ENCODE measurements around the gene OR4K17. TPM values are rescaled to one million over a fixed set of nuclear protein-coding genes. Genes with fewer than 3 reads are reported as not detected.
"Not testable (repeated sequence)": the region's sequence is repeated elsewhere in the genome, so short reads cannot be mapped to it uniquely, and the experiment has no call there.

Gene OR4K17, protein sequence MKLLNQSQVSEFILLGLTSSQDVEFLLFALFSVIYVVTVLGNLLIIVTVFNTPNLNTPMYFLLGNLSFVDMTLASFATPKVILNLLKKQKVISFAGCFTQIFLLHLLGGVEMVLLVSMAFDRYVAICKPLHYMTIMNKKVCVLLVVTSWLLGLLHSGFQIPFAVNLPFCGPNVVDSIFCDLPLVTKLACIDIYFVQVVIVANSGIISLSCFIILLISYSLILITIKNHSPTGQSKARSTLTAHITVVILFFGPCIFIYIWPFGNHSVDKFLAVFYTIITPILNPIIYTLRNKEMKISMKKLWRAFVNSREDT
- total RNA-seq (not detected), polyA plus RNA-seq (not detected)
- long read RNA-seq, donor 1: 0 reads
- long read RNA-seq, donor 2: 0 reads

DNA sequence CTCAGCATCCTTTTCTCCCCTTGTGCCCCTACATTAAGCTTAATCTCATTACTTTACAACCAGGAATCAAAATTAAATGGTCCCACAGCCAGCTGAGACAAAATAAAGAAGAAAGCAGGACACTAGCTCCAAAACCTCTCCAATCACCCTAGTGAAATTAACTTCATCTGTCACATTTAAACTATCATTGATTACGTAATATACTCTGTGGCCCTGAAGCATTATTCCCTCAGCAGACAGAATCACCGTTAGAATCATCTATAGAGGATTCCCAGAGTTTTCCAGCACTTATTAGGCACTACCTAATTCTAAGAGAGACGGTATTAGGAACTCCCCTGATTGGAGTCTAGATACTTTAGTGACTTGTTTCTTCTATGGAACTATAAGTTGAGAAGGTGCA, at the start of gene OR4K17:
OR4K17 (plus strand) TSS at position 302 of the 400 bp plus-strand sequence. CDS start 6,761 bp downstream, outside the sequence.
- Histone ChIP-seq H3K27me3 (ENCODE audit: control insufficient read depth in 1 of 2, insufficient read depth in 2 of 2, low read length in 1 of 2) (no peaks in the 10 kb centered on the region), H3K4me1 (ENCODE audit: control insufficient read depth in 1 of 2, insufficient read depth in 2 of 2, low read length in 2 of 2) (no peaks in the 10 kb centered on the region), H3K27ac (ENCODE audit: low read depth in 1 of 2, low read length in 2 of 2) (no peak within 1 kb of the TSS), H3K36me3 (ENCODE audit: control insufficient read depth in 1 of 2, insufficient read depth in 2 of 2, low read length in 1 of 2) (no peaks in the 10 kb centered on the region), H3K9me3 (ENCODE audit: control insufficient read depth, low read length) (no peaks in the 10 kb centered on the region), H3K4me3 (ENCODE audit: low read length in 2 of 2) (no peak within 1 kb of the TSS)
- no peak for ATAC-seq (ENCODE audit: low FRiP score)
- WGBS, 2 donors: 43 to 53% methylated on average over 3 of the region's 3 CpGs
- intact Hi-C loops (cut with DNase I): no loop called here
- DNase-seq: no peak

DNA sequence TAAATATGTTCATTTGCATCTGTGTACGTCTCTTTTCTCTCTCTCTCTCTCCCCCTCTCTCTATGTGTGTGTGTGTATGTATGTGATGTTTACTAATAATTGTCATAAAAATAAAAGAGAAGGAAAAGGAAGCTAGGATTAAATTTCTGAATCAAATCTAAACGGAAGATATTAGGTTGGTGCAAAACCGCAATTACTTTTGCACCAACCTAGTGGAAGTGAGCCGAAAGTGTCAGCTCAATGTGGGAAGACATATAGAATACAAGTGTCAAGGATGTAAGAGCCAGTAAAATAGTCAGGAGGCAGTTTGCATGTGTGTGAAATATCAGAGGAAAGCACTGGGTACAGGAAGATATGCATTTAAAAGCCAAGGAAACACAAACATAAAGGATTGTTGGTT, 18.5 kb upstream of the OR4K17 start:
- Histone ChIP-seq H3K27ac (ENCODE audit: low read depth in 1 of 2, low read length in 2 of 2) (no peak overlapping the region), H3K4me1 (ENCODE audit: control insufficient read depth in 1 of 2, insufficient read depth in 2 of 2, low read length in 2 of 2) (no peaks in the 10 kb centered on the region), H3K36me3 (ENCODE audit: control insufficient read depth in 1 of 2, insufficient read depth in 2 of 2, low read length in 1 of 2) (no peaks in the 10 kb centered on the region), H3K9me3 (ENCODE audit: control insufficient read depth, low read length) (no peaks in the 10 kb centered on the region), H3K27me3 (ENCODE audit: control insufficient read depth in 1 of 2, insufficient read depth in 2 of 2, low read length in 1 of 2) (no peaks in the 10 kb centered on the region), H3K4me3 (ENCODE audit: low read length in 2 of 2) (no peak overlapping the region)
- ATAC-seq (ENCODE audit: low FRiP score) (no peak), DNase-seq (no peak)
- 16 to 35% methylated on average over 4 of the region's 4 CpGs for whole genome bisulfite sequencing, 2 donors
- intact Hi-C loops (cut with DNase I): no loop called here

DNA sequence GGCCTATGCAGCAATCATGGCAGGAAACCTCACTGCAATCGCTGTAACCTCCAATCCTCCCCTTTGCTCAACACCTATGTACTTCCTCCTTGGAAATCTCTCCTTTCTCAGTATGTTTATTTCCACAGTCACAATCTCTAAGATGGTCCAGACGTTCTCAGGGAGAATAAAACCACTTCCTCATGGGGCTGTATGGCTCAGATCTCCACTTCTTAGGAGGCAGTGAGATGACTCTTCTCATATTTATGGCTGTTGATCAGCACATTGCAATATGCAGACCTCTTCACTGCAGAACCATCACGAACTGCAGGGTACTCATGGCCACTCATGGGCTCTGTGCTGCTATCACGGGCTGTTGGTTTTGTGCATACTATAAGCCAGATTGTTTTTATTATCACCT, 17.1 kb upstream of the OR4K17 start:
- Histone ChIP-seq H3K4me1 (ENCODE audit: control insufficient read depth in 1 of 2, insufficient read depth in 2 of 2, low read length in 2 of 2) (no peaks in the 10 kb centered on the region), H3K4me3 (ENCODE audit: low read length in 2 of 2) (no peak overlapping the region), H3K27me3 (ENCODE audit: control insufficient read depth in 1 of 2, insufficient read depth in 2 of 2, low read length in 1 of 2) (no peaks in the 10 kb centered on the region), H3K9me3 (ENCODE audit: control insufficient read depth, low read length) (no peaks in the 10 kb centered on the region), H3K27ac (ENCODE audit: low read depth in 1 of 2, low read length in 2 of 2) (no peak overlapping the region), H3K36me3 (ENCODE audit: control insufficient read depth in 1 of 2, insufficient read depth in 2 of 2, low read length in 1 of 2) (no peaks in the 10 kb centered on the region)
- 21 to 25% methylated on average over 4 of the region's 4 CpGs for WGBS, 2 donors
- ATAC-seq (ENCODE audit: low FRiP score): no peak
- intact Hi-C loops (cut with DNase I): no loop called here
- DNase-seq: no peak

DNA sequence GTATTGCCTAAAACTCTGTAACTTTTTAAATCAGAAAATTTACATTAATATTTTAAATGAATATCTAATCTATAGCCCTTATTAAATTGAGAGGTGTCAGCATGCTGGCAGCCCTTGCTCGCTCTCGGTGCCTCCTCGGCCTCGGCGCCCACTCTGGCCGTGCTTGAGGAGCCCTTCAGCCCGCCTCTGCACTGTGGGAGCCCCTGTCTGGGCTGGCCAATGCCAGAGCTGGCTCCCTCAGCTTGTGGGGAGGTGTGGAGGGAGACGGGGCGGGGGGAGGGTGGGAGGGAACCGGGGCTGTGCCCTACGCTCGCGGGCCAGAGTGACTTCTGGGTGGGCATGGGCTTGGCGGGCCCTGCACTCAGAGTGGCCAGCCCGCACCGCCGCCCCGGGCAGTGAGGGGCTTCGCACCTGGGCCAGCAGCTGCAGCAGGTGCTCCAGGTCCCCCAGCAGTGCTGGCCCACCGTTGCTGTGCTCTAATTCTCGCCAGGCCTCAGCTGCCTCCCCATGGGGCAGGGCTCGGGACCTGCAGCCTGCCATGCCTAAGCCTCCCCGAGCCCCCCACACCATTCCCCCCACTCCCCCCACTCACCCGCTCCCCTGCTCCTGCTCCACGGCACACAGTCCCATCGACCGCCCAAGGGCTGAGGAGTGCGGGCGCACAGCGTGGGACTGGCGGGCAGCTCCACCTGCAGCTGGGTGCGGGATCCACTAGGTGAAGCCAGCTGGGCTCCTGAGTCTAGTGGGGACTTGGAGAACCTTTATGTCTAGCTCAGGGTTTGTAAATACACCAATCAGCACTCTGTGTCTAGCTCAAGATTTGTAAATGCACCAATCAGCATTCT, 11.4 kb upstream of the OR4K17 start:
- ATAC-seq (ENCODE audit: low FRiP score); H3K9me3 ChIP-seq (ENCODE audit: control insufficient read depth, low read length); H3K27me3 ChIP-seq (ENCODE audit: control insufficient read depth in 1 of 2, insufficient read depth in 2 of 2, low read length in 1 of 2); H3K27ac ChIP-seq (ENCODE audit: low read depth in 1 of 2, low read length in 2 of 2); H3K4me3 ChIP-seq (ENCODE audit: low read length in 2 of 2); H3K36me3 ChIP-seq (ENCODE audit: control insufficient read depth in 1 of 2, insufficient read depth in 2 of 2, low read length in 1 of 2); H3K4me1 ChIP-seq (ENCODE audit: control insufficient read depth in 1 of 2, insufficient read depth in 2 of 2, low read length in 2 of 2); intact Hi-C loops (cut with DNase I): not testable (repeated sequence)
- peak in 1 of 2 donors; percentile 57 for DNase-seq
- 78 to 85% methylated on average over 23 to 32 of the region's 32 CpGs for WGBS, 2 donors

DNA sequence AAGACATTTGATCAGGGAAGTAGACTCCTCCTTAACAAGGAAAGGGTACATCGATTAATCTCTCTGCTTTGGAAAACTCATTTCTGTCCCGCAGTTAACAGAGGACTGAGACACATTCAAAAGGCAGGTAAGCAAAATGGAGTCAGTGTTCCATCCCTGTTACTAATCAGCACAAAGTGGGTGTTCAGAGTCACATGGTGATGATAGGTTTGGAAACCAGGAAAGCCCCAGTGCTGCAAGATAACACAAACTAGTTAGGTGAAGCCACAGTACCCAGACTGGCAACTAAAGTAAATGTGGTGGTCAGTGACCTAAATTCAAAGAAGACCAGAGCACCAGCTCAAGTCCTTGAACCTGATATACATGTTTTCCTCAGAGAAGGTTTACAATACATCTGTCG, 1.8 kb downstream of the OR4K17 start:
- Histone ChIP-seq H3K36me3 (ENCODE audit: control insufficient read depth in 1 of 2, insufficient read depth in 2 of 2, low read length in 1 of 2) (no peaks in the 10 kb centered on the region), H3K4me1 (ENCODE audit: control insufficient read depth in 1 of 2, insufficient read depth in 2 of 2, low read length in 2 of 2) (no peaks in the 10 kb centered on the region), H3K9me3 (ENCODE audit: control insufficient read depth, low read length) (no peaks in the 10 kb centered on the region), H3K4me3 (ENCODE audit: low read length in 2 of 2) (no peak overlapping the region), H3K27me3 (ENCODE audit: control insufficient read depth in 1 of 2, insufficient read depth in 2 of 2, low read length in 1 of 2) (no peaks in the 10 kb centered on the region), H3K27ac (ENCODE audit: low read depth in 1 of 2, low read length in 2 of 2) (no peak overlapping the region)
- intact Hi-C loops (cut with DNase I): no loop called here
- ATAC-seq (ENCODE audit: low FRiP score) (no peak), DNase-seq (no peak)
- 70 to 73% methylated on average over 3 of the region's 3 CpGs for WGBS, 2 donors

DNA sequence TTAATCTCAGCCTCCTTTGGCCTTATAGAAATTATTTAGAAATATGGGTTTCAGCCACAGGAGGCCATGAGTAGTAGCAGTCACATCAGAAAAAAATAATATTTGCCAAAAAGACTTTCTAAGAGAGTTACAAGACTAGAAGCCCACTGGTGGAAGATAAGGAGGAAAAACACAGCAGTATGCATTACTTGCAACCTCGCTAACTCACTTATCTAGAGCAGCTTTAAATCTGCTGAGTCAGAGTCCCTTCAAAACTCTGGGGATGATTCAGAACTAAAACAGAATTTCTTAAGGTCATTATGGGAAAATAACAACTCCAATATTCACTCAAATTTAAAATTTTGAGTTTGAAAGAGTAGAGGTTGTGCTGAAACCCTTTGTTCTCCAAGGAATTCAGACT, 6.2 kb downstream of the OR4K17 start:
- intact Hi-C loops (cut with DNase I): no loop called here
- Histone ChIP-seq H3K27me3 (ENCODE audit: control insufficient read depth in 1 of 2, insufficient read depth in 2 of 2, low read length in 1 of 2) (no peaks in the 10 kb centered on the region), H3K9me3 (ENCODE audit: control insufficient read depth, low read length) (peaks cover 7% of the 10 kb centered on the region), H3K27ac (ENCODE audit: low read depth in 1 of 2, low read length in 2 of 2) (no peak overlapping the region), H3K4me3 (ENCODE audit: low read length in 2 of 2) (no peak overlapping the region), H3K4me1 (ENCODE audit: control insufficient read depth in 1 of 2, insufficient read depth in 2 of 2, low read length in 2 of 2) (no peaks in the 10 kb centered on the region), H3K36me3 (ENCODE audit: control insufficient read depth in 1 of 2, insufficient read depth in 2 of 2, low read length in 1 of 2) (no peaks in the 10 kb centered on the region)
- ATAC-seq (ENCODE audit: low FRiP score) (no peak), DNase-seq (no peak)
- WGBS, 2 donors: 49 to 52% methylated on average over 1 of the region's 1 CpG

DNA sequence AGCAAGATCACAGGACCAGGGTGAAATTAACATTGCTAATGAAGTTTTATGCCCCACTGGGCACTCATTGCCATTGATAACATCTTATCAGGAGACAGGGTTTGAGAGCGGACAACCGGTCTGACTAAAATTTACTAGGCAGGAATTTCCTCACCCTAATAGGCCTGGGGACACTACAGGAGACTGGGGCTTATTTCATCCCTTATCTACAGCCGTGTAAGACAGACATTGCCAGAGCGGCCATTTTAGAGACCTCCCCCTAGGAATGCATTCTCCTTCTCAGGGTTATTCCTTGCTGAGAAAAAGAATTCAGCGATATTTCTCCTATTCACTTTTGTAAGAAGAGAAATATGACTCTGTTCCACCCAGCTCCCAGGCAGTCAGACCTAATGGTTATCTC, 8.3 kb downstream of the OR4K17 start:
- Histone ChIP-seq H3K27ac (ENCODE audit: low read depth in 1 of 2, low read length in 2 of 2) (no peak overlapping the region), H3K27me3 (ENCODE audit: control insufficient read depth in 1 of 2, insufficient read depth in 2 of 2, low read length in 1 of 2) (no peaks in the 10 kb centered on the region), H3K9me3 (ENCODE audit: control insufficient read depth, low read length) (peaks cover 7% of the 10 kb centered on the region), H3K36me3 (ENCODE audit: control insufficient read depth in 1 of 2, insufficient read depth in 2 of 2, low read length in 1 of 2) (no peaks in the 10 kb centered on the region), H3K4me3 (ENCODE audit: low read length in 2 of 2) (no peak overlapping the region), H3K4me1 (ENCODE audit: control insufficient read depth in 1 of 2, insufficient read depth in 2 of 2, low read length in 2 of 2) (no peaks in the 10 kb centered on the region)
- intact Hi-C loops (cut with DNase I): no loop called here
- no peak for DNase-seq
- no peak for ATAC-seq (ENCODE audit: low FRiP score)
- WGBS, 2 donors: 73% methylated on average over 5 of the region's 5 CpGs

DNA sequence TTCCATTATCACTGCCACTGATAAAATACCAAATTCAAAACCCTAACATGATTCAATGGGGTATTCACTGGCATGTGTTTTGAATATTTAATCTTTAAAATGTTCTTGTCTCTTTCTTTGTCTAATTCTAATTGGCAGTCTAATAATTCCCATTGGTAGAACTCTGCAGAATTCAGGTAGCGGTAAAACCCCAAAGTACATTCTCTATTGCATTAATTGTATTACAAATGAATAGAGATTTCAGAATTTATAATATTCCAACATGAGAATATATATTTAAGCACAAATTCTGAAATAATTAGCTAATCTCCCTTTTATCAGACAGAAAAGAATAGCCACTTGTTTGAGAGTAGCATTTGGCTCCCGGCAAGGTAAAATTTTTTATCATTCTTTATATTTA, 28.0 kb downstream of the OR4K17 start, which contains the start of gene OR4N5:
OR4N5 (plus strand) TSS at position 301 of the 400 bp plus-strand sequence. CDS start 4,916 bp downstream, outside the sequence.
- no peaks in the 10 kb centered on the region for H3K36me3 ChIP-seq (ENCODE audit: control insufficient read depth in 1 of 2, insufficient read depth in 2 of 2, low read length in 1 of 2)
- no peak within 1 kb of the TSS for H3K4me3 ChIP-seq (ENCODE audit: low read length in 2 of 2)
- ATAC-seq (ENCODE audit: low FRiP score) (no peak), DNase-seq (no peak)
- no peaks in the 10 kb centered on the region for H3K27me3 ChIP-seq (ENCODE audit: control insufficient read depth in 1 of 2, insufficient read depth in 2 of 2, low read length in 1 of 2)
- H3K9me3 ChIP-seq (ENCODE audit: control insufficient read depth, low read length): no peaks in the 10 kb centered on the region
- no peaks in the 10 kb centered on the region for H3K4me1 ChIP-seq (ENCODE audit: control insufficient read depth in 1 of 2, insufficient read depth in 2 of 2, low read length in 2 of 2)
- intact Hi-C loops (cut with DNase I): no loop called here
- 78 to 82% methylated on average over 2 of the region's 2 CpGs for WGBS, 2 donors
- H3K27ac ChIP-seq (ENCODE audit: low read depth in 1 of 2, low read length in 2 of 2): no peak within 1 kb of the TSS
